GM23338 (cell line): Measurements from ENCODE around the gene ZMPSTE24. TPM values are rescaled to one million over a fixed set of nuclear protein-coding genes. Genes with fewer than 3 reads are reported as not detected.

Experiments used
- ATAC-seq: fragments of 200-7000 bp; cut with Tn5 transposase; 3 replicates; pipeline ENCODE4 v1.9.1; 2020
- DNase-seq: peaks from one replicate; pipeline ENCODE4 v3.0.0-alpha.2; 2015; ENCODE audit warnings: low spot score
- H2AFZ ChIP-seq: fragments of 200-600 bp; sonication (generic); 2 replicates; pipeline ENCODE4 v1.8.0; 2016; ENCODE audit warnings: antibody characterized with exemption, mild to moderate bottlenecking, moderate library complexity
- H3F3A ChIP-seq: fragments of 200-600 bp; sonication (generic); replicated peaks from 2 replicates; pipeline ENCODE4 v1.8.0; 2017; ENCODE audit warnings: antibody characterized with exemption, mixed run types, low read depth
- H3K27ac ChIP-seq: fragments of 200-600 bp; sonication (generic); 2 replicates; pipeline ENCODE4 v1.6.1; 2016; ENCODE audit warnings: low read depth
- H3K27me3 ChIP-seq: fragments of 200-600 bp; sonication (generic); 2 replicates; pipeline ENCODE4 v1.8.0; 2016; ENCODE audit warnings: mild to moderate bottlenecking, mixed run types, moderate library complexity; ENCODE audit not compliant: insufficient read depth
- H3K36me3 ChIP-seq: fragments of 200-600 bp; sonication (generic); 2 replicates; pipeline ENCODE4 v1.8.0; 2016; ENCODE audit warnings: mild to moderate bottlenecking; ENCODE audit not compliant: insufficient read depth
- H3K4me1 ChIP-seq: fragments of 200-600 bp; sonication (generic); 2 replicates; pipeline ENCODE4 v1.8.0; 2016; ENCODE audit warnings: mild to moderate bottlenecking, moderate library complexity; ENCODE audit not compliant: insufficient read depth
- H3K4me2 ChIP-seq: fragments of 200-600 bp; sonication (generic); 2 replicates; pipeline ENCODE4 v1.7.1; 2017; ENCODE audit warnings: mixed run types
- H3K4me3 ChIP-seq: fragments of 200-600 bp; sonication (generic); 2 replicates; pipeline ENCODE4 v1.6.1; 2016; ENCODE audit warnings: mixed run types
- H3K79me2 ChIP-seq: fragments of 200-600 bp; sonication (generic); replicated peaks from 2 replicates; pipeline ENCODE4 v1.8.0; 2017; ENCODE audit warnings: mild to moderate bottlenecking; ENCODE audit not compliant: insufficient read depth
- H3K9me2 ChIP-seq: fragments of 200-600 bp; sonication (generic); 2 replicates; pipeline ENCODE4 v1.8.0; 2017; ENCODE audit not compliant: insufficient read depth
- H4K20me1 ChIP-seq: fragments of 200-600 bp; sonication (generic); replicated peaks from 2 replicates; pipeline ENCODE4 v1.8.0; 2017; ENCODE audit warnings: mild to moderate bottlenecking; ENCODE audit not compliant: insufficient read depth
- H3K27ac Mint-ChIP-seq: 2 replicates; pipeline ENCODE4 v1.8.0; 2020; ENCODE audit warnings: inconsistent platforms, mild to moderate bottlenecking, moderate library complexity, mixed read lengths
- H3K27me3 Mint-ChIP-seq: 3 replicates; pipeline ENCODE4 v1.8.0; 2022; ENCODE audit warnings: low read depth, mild to moderate bottlenecking, moderate library complexity, mixed read lengths, inconsistent platforms; ENCODE audit not compliant: insufficient read depth, poor library complexity
- H3K36me3 Mint-ChIP-seq: 3 replicates; pipeline ENCODE4 v1.8.0; 2021; ENCODE audit warnings: low read depth, mild to moderate bottlenecking, inconsistent platforms, moderate library complexity, mixed read lengths
- H3K4me1 Mint-ChIP-seq: 3 replicates; pipeline ENCODE4 v1.8.0; 2020; ENCODE audit warnings: mild to moderate bottlenecking, inconsistent platforms, mixed read lengths
- H3K4me3 Mint-ChIP-seq: 3 replicates; pipeline ENCODE4 v1.8.0; 2021; ENCODE audit warnings: moderate library complexity, mild to moderate bottlenecking, inconsistent platforms, mixed read lengths
- H3K9me3 Mint-ChIP-seq: 3 replicates; pipeline ENCODE4 v1.8.0; 2020; ENCODE audit warnings: moderate library complexity, mild to moderate bottlenecking, inconsistent platforms, mixed read lengths
- CREB1 ChIP-seq: fragments of 250-450 bp; sonication (Bioruptor Pico); IDR thresholded peaks from 2 replicates; pipeline ENCODE4 v1.5.0; 2020; ENCODE audit warnings: low read depth, mild to moderate bottlenecking, moderate library complexity
- EZH2 ChIP-seq: fragments of 200-600 bp; sonication (generic); IDR thresholded peaks from one replicate; pipeline ENCODE4 v1.8.0; 2017; ENCODE audit warnings: antibody characterized with exemption, mild to moderate bottlenecking, low read depth; ENCODE audit not compliant: unreplicated experiment
- EZH2phosphoT487 ChIP-seq: fragments of 200-600 bp; sonication (generic); IDR thresholded peaks from one replicate; pipeline ENCODE4 v1.8.1; 2018; ENCODE audit warnings: antibody characterized with exemption; ENCODE audit not compliant: unreplicated experiment
- JUNB ChIP-seq: IDR thresholded peaks from one replicate; pipeline ENCODE4 v1.6.1; 2016; ENCODE audit warnings: antibody characterized with exemption; ENCODE audit not compliant: unreplicated experiment
- NANOG ChIP-seq: IDR thresholded peaks from 2 replicates; pipeline ENCODE4 v1.6.1; 2016; ENCODE audit warnings: antibody characterized with exemption, borderline replicate concordance
- POLR2AphosphoS5 ChIP-seq: IDR thresholded peaks from 2 replicates; pipeline ENCODE4 v1.6.1; 2016; ENCODE audit warnings: antibody characterized with exemption, low read depth
- STAT1 ChIP-seq: IDR thresholded peaks from one replicate; pipeline ENCODE4 v1.6.1; 2016; ENCODE audit warnings: antibody characterized with exemption; ENCODE audit not compliant: unreplicated experiment
- ZNF114 ChIP-seq: fragments of 250-450 bp; sonication (Bioruptor Pico); IDR thresholded peaks from 2 replicates; pipeline ENCODE4 v1.5.0; 2020; ENCODE audit warnings: mild to moderate bottlenecking, moderate library complexity
- ZNF331 ChIP-seq: fragments of 250-450 bp; sonication (Bioruptor Pico); IDR thresholded peaks from 2 replicates; pipeline ENCODE4 v1.5.0; 2020; ENCODE audit warnings: low read depth, mild to moderate bottlenecking, moderate library complexity
- polyA plus RNA-seq: library from polyadenylated mRNA; unstranded; fragments of >200 nt; fragmentation: Nextera tagmentation; extraction: Ambion mirVana; gene quantifications from 2 replicates; pipeline ENCODE4 v1.2.1, GENCODE V29; 2016
- total RNA-seq: library from RNA; depleted of rRNA; stranded (reverse); fragments of >200 nt; shearing (Covaris generic); gene quantifications from 2 replicates; pipeline ENCODE4 v1.2.3, GENCODE V29; 2014
- TF ChIP-seq, protein P1 (sequence below): IDR thresholded peaks from one replicate; pipeline ENCODE4 v1.6.1; 2018; ENCODE audit warnings: antibody characterized with exemption; ENCODE audit not compliant: unreplicated experiment
- TF ChIP-seq, protein P2 (sequence below), 2 experiments: fragments of 200-600 bp in 1 of 2; sonication (generic) in 1 of 2; conservative IDR thresholded peaks; 2 replicates each; pipeline versions ENCODE4 v1.5.1 to v1.6.1; 2016 to 2017; ENCODE audit warnings: antibody characterized with exemption in 2 of 2, low read depth in 2 of 2, mild to moderate bottlenecking in 2 of 2, moderate library complexity in 1 of 2
- TF ChIP-seq, protein P3 (sequence below): IDR thresholded peaks from 2 replicates; pipeline ENCODE4 v1.6.1; 2016; ENCODE audit warnings: antibody characterized with exemption
- TF ChIP-seq, protein P4 (sequence below): fragments of 250-450 bp; sonication (Bioruptor Pico); IDR thresholded peaks from 2 replicates; pipeline ENCODE4 v1.5.0; 2020; ENCODE audit warnings: mild to moderate bottlenecking, moderate library complexity

ZMPSTE24 gene
- total and polyA plus RNA-seq, 2 experiments from 2014 or later = 23.1 to 51.2 TPM

DNA sequence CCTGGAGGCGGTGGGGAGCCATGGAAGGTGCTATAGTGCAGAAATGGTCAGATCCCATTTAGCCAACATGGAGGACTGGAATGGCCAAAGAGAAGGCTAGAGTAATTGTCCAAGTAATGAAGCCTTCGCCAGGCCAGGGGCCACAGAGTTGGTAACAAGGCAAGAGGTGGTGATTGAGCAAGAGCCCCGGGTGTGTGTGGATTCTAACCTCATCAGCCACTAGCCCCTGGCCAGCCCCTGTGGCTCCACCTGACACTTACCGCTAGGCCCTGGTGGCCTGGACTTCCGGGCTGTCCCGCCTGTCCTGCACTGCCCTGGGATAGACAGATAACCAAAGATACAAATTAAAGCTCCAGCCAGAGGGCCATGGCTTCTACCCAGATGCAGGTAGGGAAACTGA is 49.1 kb downstream of the ZMPSTE24 start (continued):
- TF ChIP-seq, protein P1, sequence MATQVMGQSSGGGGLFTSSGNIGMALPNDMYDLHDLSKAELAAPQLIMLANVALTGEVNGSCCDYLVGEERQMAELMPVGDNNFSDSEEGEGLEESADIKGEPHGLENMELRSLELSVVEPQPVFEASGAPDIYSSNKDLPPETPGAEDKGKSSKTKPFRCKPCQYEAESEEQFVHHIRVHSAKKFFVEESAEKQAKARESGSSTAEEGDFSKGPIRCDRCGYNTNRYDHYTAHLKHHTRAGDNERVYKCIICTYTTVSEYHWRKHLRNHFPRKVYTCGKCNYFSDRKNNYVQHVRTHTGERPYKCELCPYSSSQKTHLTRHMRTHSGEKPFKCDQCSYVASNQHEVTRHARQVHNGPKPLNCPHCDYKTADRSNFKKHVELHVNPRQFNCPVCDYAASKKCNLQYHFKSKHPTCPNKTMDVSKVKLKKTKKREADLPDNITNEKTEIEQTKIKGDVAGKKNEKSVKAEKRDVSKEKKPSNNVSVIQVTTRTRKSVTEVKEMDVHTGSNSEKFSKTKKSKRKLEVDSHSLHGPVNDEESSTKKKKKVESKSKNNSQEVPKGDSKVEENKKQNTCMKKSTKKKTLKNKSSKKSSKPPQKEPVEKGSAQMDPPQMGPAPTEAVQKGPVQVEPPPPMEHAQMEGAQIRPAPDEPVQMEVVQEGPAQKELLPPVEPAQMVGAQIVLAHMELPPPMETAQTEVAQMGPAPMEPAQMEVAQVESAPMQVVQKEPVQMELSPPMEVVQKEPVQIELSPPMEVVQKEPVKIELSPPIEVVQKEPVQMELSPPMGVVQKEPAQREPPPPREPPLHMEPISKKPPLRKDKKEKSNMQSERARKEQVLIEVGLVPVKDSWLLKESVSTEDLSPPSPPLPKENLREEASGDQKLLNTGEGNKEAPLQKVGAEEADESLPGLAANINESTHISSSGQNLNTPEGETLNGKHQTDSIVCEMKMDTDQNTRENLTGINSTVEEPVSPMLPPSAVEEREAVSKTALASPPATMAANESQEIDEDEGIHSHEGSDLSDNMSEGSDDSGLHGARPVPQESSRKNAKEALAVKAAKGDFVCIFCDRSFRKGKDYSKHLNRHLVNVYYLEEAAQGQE = no peak
- TF ChIP-seq EZH2phosphoT487 = no peak
- no peak for TF ChIP-seq ZNF331 (CRISPR knock-in tag)
- TF ChIP-seq NANOG = no peak
- TF ChIP-seq CREB1 = no peak
- TF ChIP-seq ZNF114 (CRISPR knock-in tag) = no peak
- TF ChIP-seq STAT1 = no peak
- TF ChIP-seq, protein P2, sequence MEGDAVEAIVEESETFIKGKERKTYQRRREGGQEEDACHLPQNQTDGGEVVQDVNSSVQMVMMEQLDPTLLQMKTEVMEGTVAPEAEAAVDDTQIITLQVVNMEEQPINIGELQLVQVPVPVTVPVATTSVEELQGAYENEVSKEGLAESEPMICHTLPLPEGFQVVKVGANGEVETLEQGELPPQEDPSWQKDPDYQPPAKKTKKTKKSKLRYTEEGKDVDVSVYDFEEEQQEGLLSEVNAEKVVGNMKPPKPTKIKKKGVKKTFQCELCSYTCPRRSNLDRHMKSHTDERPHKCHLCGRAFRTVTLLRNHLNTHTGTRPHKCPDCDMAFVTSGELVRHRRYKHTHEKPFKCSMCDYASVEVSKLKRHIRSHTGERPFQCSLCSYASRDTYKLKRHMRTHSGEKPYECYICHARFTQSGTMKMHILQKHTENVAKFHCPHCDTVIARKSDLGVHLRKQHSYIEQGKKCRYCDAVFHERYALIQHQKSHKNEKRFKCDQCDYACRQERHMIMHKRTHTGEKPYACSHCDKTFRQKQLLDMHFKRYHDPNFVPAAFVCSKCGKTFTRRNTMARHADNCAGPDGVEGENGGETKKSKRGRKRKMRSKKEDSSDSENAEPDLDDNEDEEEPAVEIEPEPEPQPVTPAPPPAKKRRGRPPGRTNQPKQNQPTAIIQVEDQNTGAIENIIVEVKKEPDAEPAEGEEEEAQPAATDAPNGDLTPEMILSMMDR (conservative IDR thresholded peaks at IDR 0.05; ENCODE audit: low read depth in 2 of 2) = no peak

DNA sequence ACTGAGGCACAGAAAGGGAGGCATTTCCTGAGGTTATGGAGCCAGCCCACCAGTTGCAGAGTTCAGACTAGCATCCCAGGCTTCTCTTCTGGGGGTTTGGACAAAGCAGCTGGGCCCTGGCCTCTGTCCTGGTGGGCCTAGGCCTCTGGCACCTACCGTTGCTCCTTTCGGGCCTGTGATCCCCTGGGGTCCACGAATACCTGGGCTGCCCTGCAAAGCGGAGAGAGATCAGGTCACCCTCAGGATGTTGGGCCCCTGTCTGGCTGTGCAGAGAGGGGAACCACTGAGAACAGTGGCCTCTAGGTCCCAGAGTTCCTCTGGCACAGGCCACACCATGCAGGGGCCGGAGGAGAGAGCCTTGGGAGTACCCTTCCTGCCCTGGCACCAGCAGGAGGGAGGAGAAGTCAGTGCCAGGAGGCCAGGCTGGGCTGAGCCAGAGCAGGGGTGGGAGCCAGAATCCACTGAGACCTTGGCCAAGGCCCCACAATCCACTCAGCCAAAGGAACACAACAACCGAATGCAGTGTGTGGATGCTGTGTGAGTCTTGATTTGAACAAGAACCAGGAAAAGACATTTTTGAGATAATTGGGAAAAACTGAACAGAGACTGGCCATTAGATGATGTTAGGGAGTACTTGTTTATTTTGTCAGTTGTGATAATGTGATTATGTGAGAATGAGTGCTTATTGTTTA is 50.1 kb downstream of the ZMPSTE24 start:
- Histone ChIP-seq H3F3A (no peaks in the 10 kb centered on the region), H3K79me2 (no peaks in the 10 kb centered on the region), H3K27ac (no peak overlapping the region), H4K20me1 (no peaks in the 10 kb centered on the region), H3K4me3 (no peak overlapping the region), H3K9me2 (no peaks in the 10 kb centered on the region), H3K36me3 (no peaks in the 10 kb centered on the region), H2AFZ (no peak overlapping the region), H3K4me1 (no peaks in the 10 kb centered on the region; the same call in 1 of the 2 replicates), H3K27me3 (peaks cover 32% of the 10 kb centered on the region), H3K4me2 (no peak overlapping the region)
- DNase-seq (no peak), ATAC-seq (no peak)
- no peak for TF ChIP-seq EZH2
- no peak for TF ChIP-seq EZH2phosphoT487
- no peak for TF ChIP-seq ZNF114 (CRISPR knock-in tag)
- TF ChIP-seq, protein P3, sequence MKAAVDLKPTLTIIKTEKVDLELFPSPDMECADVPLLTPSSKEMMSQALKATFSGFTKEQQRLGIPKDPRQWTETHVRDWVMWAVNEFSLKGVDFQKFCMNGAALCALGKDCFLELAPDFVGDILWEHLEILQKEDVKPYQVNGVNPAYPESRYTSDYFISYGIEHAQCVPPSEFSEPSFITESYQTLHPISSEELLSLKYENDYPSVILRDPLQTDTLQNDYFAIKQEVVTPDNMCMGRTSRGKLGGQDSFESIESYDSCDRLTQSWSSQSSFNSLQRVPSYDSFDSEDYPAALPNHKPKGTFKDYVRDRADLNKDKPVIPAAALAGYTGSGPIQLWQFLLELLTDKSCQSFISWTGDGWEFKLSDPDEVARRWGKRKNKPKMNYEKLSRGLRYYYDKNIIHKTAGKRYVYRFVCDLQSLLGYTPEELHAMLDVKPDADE = no peak
- no peak for TF ChIP-seq POLR2AphosphoS5
- TF ChIP-seq, protein P4, sequence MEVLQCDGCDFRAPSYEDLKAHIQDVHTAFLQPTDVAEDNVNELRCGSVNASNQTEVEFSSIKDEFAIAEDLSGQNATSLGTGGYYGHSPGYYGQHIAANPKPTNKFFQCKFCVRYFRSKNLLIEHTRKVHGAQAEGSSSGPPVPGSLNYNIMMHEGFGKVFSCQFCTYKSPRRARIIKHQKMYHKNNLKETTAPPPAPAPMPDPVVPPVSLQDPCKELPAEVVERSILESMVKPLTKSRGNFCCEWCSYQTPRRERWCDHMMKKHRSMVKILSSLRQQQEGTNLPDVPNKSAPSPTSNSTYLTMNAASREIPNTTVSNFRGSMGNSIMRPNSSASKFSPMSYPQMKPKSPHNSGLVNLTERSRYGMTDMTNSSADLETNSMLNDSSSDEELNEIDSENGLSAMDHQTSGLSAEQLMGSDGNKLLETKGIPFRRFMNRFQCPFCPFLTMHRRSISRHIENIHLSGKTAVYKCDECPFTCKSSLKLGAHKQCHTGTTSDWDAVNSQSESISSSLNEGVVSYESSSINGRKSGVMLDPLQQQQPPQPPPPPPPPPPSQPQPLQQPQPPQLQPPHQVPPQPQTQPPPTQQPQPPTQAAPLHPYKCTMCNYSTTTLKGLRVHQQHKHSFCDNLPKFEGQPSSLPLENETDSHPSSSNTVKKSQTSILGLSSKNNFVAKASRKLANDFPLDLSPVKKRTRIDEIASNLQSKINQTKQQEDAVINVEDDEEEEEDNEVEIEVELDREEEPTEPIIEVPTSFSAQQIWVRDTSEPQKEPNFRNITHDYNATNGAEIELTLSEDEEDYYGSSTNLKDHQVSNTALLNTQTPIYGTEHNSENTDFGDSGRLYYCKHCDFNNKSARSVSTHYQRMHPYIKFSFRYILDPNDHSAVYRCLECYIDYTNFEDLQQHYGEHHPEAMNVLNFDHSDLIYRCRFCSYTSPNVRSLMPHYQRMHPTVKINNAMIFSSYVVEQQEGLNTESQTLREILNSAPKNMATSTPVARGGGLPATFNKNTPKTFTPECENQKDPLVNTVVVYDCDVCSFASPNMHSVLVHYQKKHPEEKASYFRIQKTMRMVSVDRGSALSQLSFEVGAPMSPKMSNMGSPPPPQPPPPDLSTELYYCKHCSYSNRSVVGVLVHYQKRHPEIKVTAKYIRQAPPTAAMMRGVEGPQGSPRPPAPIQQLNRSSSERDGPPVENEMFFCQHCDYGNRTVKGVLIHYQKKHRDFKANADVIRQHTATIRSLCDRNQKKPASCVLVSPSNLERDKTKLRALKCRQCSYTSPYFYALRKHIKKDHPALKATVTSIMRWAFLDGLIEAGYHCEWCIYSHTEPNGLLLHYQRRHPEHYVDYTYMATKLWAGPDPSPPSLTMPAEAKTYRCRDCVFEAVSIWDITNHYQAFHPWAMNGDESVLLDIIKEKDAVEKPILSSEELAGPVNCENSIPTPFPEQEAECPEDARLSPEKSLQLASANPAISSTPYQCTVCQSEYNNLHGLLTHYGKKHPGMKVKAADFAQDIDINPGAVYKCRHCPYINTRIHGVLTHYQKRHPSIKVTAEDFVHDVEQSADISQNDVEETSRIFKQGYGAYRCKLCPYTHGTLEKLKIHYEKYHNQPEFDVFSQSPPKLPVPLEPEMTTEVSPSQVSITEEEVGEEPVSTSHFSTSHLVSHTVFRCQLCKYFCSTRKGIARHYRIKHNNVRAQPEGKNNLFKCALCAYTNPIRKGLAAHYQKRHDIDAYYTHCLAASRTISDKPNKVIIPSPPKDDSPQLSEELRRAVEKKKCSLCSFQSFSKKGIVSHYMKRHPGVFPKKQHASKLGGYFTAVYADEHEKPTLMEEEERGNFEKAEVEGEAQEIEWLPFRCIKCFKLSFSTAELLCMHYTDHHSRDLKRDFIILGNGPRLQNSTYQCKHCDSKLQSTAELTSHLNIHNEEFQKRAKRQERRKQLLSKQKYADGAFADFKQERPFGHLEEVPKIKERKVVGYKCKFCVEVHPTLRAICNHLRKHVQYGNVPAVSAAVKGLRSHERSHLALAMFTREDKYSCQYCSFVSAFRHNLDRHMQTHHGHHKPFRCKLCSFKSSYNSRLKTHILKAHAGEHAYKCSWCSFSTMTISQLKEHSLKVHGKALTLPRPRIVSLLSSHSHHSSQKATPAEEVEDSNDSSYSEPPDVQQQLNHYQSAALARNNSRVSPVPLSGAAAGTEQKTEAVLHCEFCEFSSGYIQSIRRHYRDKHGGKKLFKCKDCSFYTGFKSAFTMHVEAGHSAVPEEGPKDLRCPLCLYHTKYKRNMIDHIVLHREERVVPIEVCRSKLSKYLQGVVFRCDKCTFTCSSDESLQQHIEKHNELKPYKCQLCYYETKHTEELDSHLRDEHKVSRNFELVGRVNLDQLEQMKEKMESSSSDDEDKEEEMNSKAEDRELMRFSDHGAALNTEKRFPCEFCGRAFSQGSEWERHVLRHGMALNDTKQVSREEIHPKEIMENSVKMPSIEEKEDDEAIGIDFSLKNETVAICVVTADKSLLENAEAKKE (CRISPR knock-in tag) = no peak
- no peak for TF ChIP-seq JUNB
- H3K4me1 Mint-ChIP-seq = no peaks in the 10 kb centered on the region
- H3K36me3 Mint-ChIP-seq = no peaks in the 10 kb centered on the region
- no peaks in the 10 kb centered on the region for H3K9me3 Mint-ChIP-seq
- peaks cover 16% of the 10 kb centered on the region for H3K27me3 Mint-ChIP-seq
- H3K27ac Mint-ChIP-seq = no peak overlapping the region
- no peak overlapping the region for H3K4me3 Mint-ChIP-seq
